Thyroid gland (tissue), 4 donors: Measurements from ENCODE around the gene CLDN5. TPM values are rescaled to one million over a fixed set of nuclear protein-coding genes. Genes with fewer than 3 reads are reported as not detected.

Experiments used
- DNase-seq, 2 donors: peaks; one replicate each; pipeline ENCODE4 v3.0.0-alpha.2; 2019
- H3K27ac ChIP-seq, 3 donors: fragments of 200-600 bp; sonication (generic); 1 replicate in 2 of 3; 2 replicates in 1 of 3; pipeline ENCODE4 v1.5.1; 2016 to 2019; ENCODE audit warnings: mild to moderate bottlenecking in 1 of 3, moderate library complexity in 1 of 3
- H3K27me3 ChIP-seq: fragments of 200-600 bp; sonication (generic); one replicate; pipeline ENCODE4 v1.5.1; 2019
- H3K36me3 ChIP-seq, 2 donors: fragments of 200-600 bp; sonication (generic); one replicate each; pipeline ENCODE4 v1.5.1; 2016 to 2019
- H3K4me1 ChIP-seq, 2 donors: fragments of 200-600 bp; sonication (generic); one replicate each; pipeline ENCODE4 v1.5.1; 2017 to 2019
- H3K4me3 ChIP-seq, 3 donors: fragments of 200-600 bp; sonication (generic); replicated peaks in 1 of 3; 1 replicate in 2 of 3; 2 replicates in 1 of 3; pipeline ENCODE4 v1.5.1; 2016; ENCODE audit warnings: mild to moderate bottlenecking in 1 of 3
- H3K9me3 ChIP-seq: fragments of 200-600 bp; sonication (generic); one replicate; pipeline ENCODE4 v1.5.1; 2017
- POLR2A ChIP-seq, 2 donors: fragments of 450-650 bp; IDR thresholded peaks; one replicate each; pipeline ENCODE4 v1.6.1; 2017; ENCODE audit warnings: antibody characterized with exemption in 2 of 2, mild to moderate bottlenecking in 2 of 2, moderate library complexity in 1 of 2
- WGBS, 2 donors: methylation state at CpG; one replicate each; pipeline ENCODE4 v1.1.5; 2017; 5-methylcytosine and 5-hydroxymethylcytosine counted together
- intact Hi-C: fragments of 100-400 bp; cut with DNase I; formaldehyde crosslinking; loops from one replicate; pipeline ENCODE4 v1.15.1; 2023
- total RNA-seq, 4 donors: library from RNA; depleted of rRNA; stranded (reverse); fragments of >200 nt; gene quantifications; one replicate each; pipeline ENCODE4 v1.2.3, GENCODE V29; 2016
- TF ChIP-seq, protein P1 (sequence below), 6 experiments: fragments of 200-600 bp in 3 of 6; fragments of 450-650 bp in 3 of 6; sonication (generic) in 3 of 6; IDR thresholded peaks; one replicate each; pipeline ENCODE4 v1.5.1; 2016 to 2019; ENCODE audit warnings: antibody characterized with exemption in 6 of 6, mild to moderate bottlenecking in 2 of 6, inconsistent platforms in 1 of 6, moderate library complexity in 1 of 6

Gene CLDN5
- total RNA-seq, 4 donors from 2014 or later: 71.8 to 303 (median 131) TPM

GRCh38 chr22:19506212-19506611, 18.0 kb downstream of the CLDN5 start:
- TF ChIP-seq POLR2A (IDR thresholded peaks at IDR 0.05): no peak
- TF ChIP-seq, protein P1, sequence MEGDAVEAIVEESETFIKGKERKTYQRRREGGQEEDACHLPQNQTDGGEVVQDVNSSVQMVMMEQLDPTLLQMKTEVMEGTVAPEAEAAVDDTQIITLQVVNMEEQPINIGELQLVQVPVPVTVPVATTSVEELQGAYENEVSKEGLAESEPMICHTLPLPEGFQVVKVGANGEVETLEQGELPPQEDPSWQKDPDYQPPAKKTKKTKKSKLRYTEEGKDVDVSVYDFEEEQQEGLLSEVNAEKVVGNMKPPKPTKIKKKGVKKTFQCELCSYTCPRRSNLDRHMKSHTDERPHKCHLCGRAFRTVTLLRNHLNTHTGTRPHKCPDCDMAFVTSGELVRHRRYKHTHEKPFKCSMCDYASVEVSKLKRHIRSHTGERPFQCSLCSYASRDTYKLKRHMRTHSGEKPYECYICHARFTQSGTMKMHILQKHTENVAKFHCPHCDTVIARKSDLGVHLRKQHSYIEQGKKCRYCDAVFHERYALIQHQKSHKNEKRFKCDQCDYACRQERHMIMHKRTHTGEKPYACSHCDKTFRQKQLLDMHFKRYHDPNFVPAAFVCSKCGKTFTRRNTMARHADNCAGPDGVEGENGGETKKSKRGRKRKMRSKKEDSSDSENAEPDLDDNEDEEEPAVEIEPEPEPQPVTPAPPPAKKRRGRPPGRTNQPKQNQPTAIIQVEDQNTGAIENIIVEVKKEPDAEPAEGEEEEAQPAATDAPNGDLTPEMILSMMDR (IDR thresholded peaks at IDR 0.05): no peak
- Histone ChIP-seq H3K27ac (no peak overlapping the region), H3K27me3 (no peaks in the 10 kb centered on the region), H3K4me3 (no peak overlapping the region), H3K9me3 (no peaks in the 10 kb centered on the region), H3K4me1 (no peaks in the 10 kb centered on the region), H3K36me3 (no peaks in the 10 kb centered on the region)
- intact Hi-C loops: no loop called here
- DNase-seq: no peak
- WGBS, 2 donors: 88 to 89% methylated on average over 10 of the region's 10 CpGs

DNA sequence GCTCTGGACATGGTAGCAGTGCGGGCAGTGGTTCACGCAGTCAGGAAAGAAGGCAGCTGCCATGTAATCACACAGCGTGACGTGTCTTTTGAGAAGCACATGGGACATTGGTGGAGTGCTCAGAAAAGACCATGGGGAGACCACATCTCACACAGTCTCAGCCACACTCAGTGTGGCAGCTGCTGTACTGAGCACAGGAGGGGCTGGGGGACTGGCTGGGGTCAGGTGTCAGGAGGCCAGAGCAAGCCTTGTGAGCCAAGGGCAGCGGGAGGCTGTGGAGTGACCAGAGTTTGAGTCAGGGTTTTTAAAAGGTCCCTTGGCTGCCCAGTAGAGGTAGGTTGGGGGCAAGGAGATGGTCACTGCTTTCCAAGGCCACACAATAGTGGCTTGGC, 18.5 kb downstream of the CLDN5 start:
- H3K27me3 ChIP-seq: no peaks in the 10 kb centered on the region
- 98 to 100% methylated on average over 4 to 5 of the region's 5 CpGs for WGBS, 2 donors
- TF ChIP-seq, protein P1 (IDR thresholded peaks at IDR 0.05): no peak
- no peak for TF ChIP-seq POLR2A (IDR thresholded peaks at IDR 0.05)
- H3K36me3 ChIP-seq: no peaks in the 10 kb centered on the region
- no peak overlapping the region for H3K4me3 ChIP-seq
- H3K27ac ChIP-seq: no peak overlapping the region
- no peaks in the 10 kb centered on the region for H3K4me1 ChIP-seq
- DNase-seq: no peak
- intact Hi-C loops: no loop called here
- H3K9me3 ChIP-seq: no peaks in the 10 kb centered on the region

- intact Hi-C loops: no loop called here
- 90 to 92% methylated on average over 16 to 18 of the region's 18 CpGs for WGBS, 2 donors
These were observed 19.1 kb downstream of the CLDN5 start for GRCh38 chr22:19504900-19505734.

GRCh38 chr22:19503869-19504268, 20.3 kb downstream of the CLDN5 start:
- Histone ChIP-seq H3K27me3 (no peaks in the 10 kb centered on the region), H3K4me1 (no peaks in the 10 kb centered on the region), H3K36me3 (no peaks in the 10 kb centered on the region), H3K27ac (no peak overlapping the region), H3K9me3 (no peaks in the 10 kb centered on the region), H3K4me3 (no peak overlapping the region)
- 90 to 94% methylated on average over 7 to 9 of the region's 9 CpGs for WGBS, 2 donors
- TF ChIP-seq, protein P1 (IDR thresholded peaks at IDR 0.05): no peak
- no peak for TF ChIP-seq POLR2A (IDR thresholded peaks at IDR 0.05)
- no peak for DNase-seq
- intact Hi-C loops: no loop called here

More at GRCh38 chr22:19504900-19505734, 19.1 kb downstream of the CLDN5 start:
- H3K4me1 ChIP-seq: no peaks in the 10 kb centered on the region
- no peak overlapping the region for H3K4me3 ChIP-seq
- no peaks in the 10 kb centered on the region for H3K9me3 ChIP-seq
- no peak for TF ChIP-seq POLR2A (IDR thresholded peaks at IDR 0.05)
- TF ChIP-seq, protein P1 (IDR thresholded peaks at IDR 0.05): no peak
- no peak for DNase-seq
- no peaks in the 10 kb centered on the region for H3K36me3 ChIP-seq
- H3K27ac ChIP-seq: no peak overlapping the region
- no peaks in the 10 kb centered on the region for H3K27me3 ChIP-seq

GRCh38 chr22:19503367-19503766, 20.8 kb downstream of the CLDN5 start:
- H3K27me3 ChIP-seq: no peaks in the 10 kb centered on the region
- H3K4me1 ChIP-seq: no peaks in the 10 kb centered on the region
- 81 to 89% methylated on average over 7 of the region's 7 CpGs for WGBS, 2 donors
- H3K4me3 ChIP-seq: no peak overlapping the region
- DNase-seq: no peak
- intact Hi-C loops: no loop called here
- TF ChIP-seq POLR2A (IDR thresholded peaks at IDR 0.05): no peak
- TF ChIP-seq, protein P1 (IDR thresholded peaks at IDR 0.05): no peak
- H3K9me3 ChIP-seq: no peaks in the 10 kb centered on the region
- H3K36me3 ChIP-seq: no peaks in the 10 kb centered on the region
- no peak overlapping the region for H3K27ac ChIP-seq
